Nephron progenitor cell (in vitro differentiated cells): ENCODE data around the gene VWA8.

ENCODE experiments used
- DNase-seq: peaks from one replicate; pipeline ENCODE4 v3.0.0; 2021
- H3K27ac Mint-ChIP-seq: 2 replicates; pipeline ENCODE4 v1.8.0; 2021; ENCODE audit warnings: mild to moderate bottlenecking, moderate library complexity, mixed read lengths
- H3K27me3 Mint-ChIP-seq: 2 replicates; pipeline ENCODE4 v1.8.0; 2021; ENCODE audit warnings: mild to moderate bottlenecking, low read depth, mixed read lengths; ENCODE audit not compliant: poor library complexity
- H3K36me3 Mint-ChIP-seq: 2 replicates; pipeline ENCODE4 v1.8.0; 2021; ENCODE audit warnings: low read depth, mixed read lengths
- H3K4me1 Mint-ChIP-seq: 2 replicates; pipeline ENCODE4 v1.8.0; 2021; ENCODE audit warnings: mixed read lengths
- H3K4me3 Mint-ChIP-seq: 2 replicates; pipeline ENCODE4 v1.8.0; 2021; ENCODE audit warnings: mild to moderate bottlenecking, moderate library complexity, mixed read lengths
- H3K9me3 Mint-ChIP-seq: 2 replicates; pipeline ENCODE4 v1.8.0; 2021; ENCODE audit warnings: mild to moderate bottlenecking, moderate library complexity, mixed read lengths
- CTCF ChIP-seq: fragments of 200-600 bp; sonication (generic); IDR thresholded peaks from 2 replicates; pipeline ENCODE4 v1.5.0; 2021; ENCODE audit warnings: antibody characterized with exemption

Gene VWA8

DNA sequence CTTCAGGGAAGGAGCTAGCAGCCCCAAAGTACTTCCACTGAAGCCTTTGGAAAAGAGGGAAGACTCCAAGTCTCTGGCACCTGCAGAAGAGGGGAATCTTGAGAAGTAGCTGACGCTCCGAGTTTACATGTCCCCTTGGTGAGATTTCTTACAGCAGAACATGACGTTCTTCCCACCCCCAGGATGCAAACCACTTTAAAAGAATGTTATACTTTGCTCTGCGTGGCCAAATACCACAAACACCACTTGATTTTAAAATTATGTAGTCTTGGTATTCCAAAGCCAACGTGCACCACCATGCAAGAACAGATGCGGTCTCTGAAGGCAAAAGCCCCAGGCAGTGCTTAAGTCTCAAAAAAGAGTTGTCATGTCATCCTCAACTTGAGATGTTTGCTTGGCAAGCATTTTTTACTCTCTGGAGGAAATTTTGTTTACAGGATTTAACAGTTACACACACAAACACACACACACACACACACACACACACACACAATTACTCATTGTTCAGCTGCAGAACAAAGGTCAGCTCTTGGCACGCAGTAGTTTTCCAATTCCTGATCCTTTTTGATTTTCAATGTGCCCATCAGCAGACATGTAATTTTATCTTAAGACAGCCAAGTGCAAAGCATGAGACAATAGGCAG is 397.4 kb downstream of the VWA8 start:
- Mint-ChIP-seq H3K27ac (no peak overlapping the region), H3K4me1 (peaks cover 22% of the 10 kb centered on the region), H3K4me3 (no peak overlapping the region), H3K9me3 (no peaks in the 10 kb centered on the region), H3K27me3 (no peaks in the 10 kb centered on the region), H3K36me3 (peaks cover 15% of the 10 kb centered on the region)
- no peak for TF ChIP-seq CTCF
- DNase-seq, result no peak

DNA sequence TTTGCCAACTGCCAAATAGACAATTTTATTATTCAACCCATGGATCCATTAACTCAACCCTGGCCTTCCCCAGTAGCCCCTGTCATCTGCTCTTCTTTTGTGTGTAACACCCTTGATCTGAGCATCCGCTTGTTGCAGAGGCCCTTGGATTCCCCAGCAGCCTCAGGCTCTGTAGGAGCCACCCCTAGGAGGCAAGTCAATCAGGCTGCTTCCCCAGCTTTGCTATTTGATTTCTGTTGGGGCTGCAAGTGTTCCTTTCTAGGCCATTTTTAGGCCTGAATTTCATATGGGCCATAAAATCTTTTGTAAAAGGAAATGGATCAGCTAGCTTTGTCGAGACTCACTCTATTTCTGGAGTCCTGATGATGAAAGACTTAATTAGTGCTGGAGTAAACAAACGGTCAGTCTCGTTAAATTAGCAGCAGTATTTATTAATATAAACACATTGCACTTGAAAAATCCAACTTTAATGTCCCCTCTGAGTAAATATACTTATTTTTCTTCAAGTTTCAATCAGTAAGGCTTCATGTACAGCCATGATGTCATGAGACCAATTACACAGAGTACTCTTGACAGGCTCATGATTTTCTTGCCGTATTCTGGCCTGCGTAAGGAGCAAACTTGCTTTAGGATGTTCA is 398.2 kb downstream of the VWA8 start:
- no peak for TF ChIP-seq CTCF
- H3K27me3 Mint-ChIP-seq, result no peaks in the 10 kb centered on the region
- H3K36me3 Mint-ChIP-seq, result peaks cover 10% of the 10 kb centered on the region
- DNase-seq, result no peak
- no peak overlapping the region for H3K4me3 Mint-ChIP-seq
- no peak overlapping the region for H3K27ac Mint-ChIP-seq
- no peaks in the 10 kb centered on the region for H3K9me3 Mint-ChIP-seq
- H3K4me1 Mint-ChIP-seq, result peaks cover 16% of the 10 kb centered on the region

GRCh38 chr13:41562083-41562482 is 398.8 kb downstream of the VWA8 start:
- Mint-ChIP-seq H3K9me3 (no peaks in the 10 kb centered on the region), H3K36me3 (peaks cover 6% of the 10 kb centered on the region), H3K4me1 (peaks cover 16% of the 10 kb centered on the region)

GRCh38 chr13:41561170-41561569 is 399.7 kb downstream of the VWA8 start:
- Mint-ChIP-seq H3K9me3 (no peaks in the 10 kb centered on the region), H3K27me3 (no peaks in the 10 kb centered on the region), H3K27ac (no peak overlapping the region), H3K4me3 (no peak overlapping the region), H3K36me3 (peaks cover 4% of the 10 kb centered on the region), H3K4me1 (peaks cover 14% of the 10 kb centered on the region)
- no peak for DNase-seq
- TF ChIP-seq CTCF, result no peak

More at GRCh38 chr13:41562083-41562482, 398.8 kb downstream of the VWA8 start:
- no peak overlapping the region for H3K27ac Mint-ChIP-seq
- TF ChIP-seq CTCF, result no peak
- H3K4me3 Mint-ChIP-seq, result no peak overlapping the region
- DNase-seq, result no peak
- H3K27me3 Mint-ChIP-seq, result no peaks in the 10 kb centered on the region

- no peaks in the 10 kb centered on the region for H3K36me3 Mint-ChIP-seq
- no peaks in the 10 kb centered on the region for H3K9me3 Mint-ChIP-seq
- H3K27me3 Mint-ChIP-seq, result no peaks in the 10 kb centered on the region
- no peaks in the 10 kb centered on the region for H3K4me1 Mint-ChIP-seq
- no peak overlapping the region for H3K27ac Mint-ChIP-seq
- no peak for DNase-seq
- no peak for TF ChIP-seq CTCF
- H3K4me3 Mint-ChIP-seq, result no peak overlapping the region
These were observed 401.9 kb downstream of the VWA8 start for GRCh38 chr13:41558781-41559560.
